ENCODE data around the gene PLA2G12A. TPM values are rescaled to one million over a fixed set of nuclear protein-coding genes. Genes with fewer than 3 reads are reported as not detected.

The PLA2G12A gene
- polyA plus RNA-seq, 2 of the 4 experiments (the other 2 are of a cell fraction): 9.8 to 39.3 TPM

DNA sequence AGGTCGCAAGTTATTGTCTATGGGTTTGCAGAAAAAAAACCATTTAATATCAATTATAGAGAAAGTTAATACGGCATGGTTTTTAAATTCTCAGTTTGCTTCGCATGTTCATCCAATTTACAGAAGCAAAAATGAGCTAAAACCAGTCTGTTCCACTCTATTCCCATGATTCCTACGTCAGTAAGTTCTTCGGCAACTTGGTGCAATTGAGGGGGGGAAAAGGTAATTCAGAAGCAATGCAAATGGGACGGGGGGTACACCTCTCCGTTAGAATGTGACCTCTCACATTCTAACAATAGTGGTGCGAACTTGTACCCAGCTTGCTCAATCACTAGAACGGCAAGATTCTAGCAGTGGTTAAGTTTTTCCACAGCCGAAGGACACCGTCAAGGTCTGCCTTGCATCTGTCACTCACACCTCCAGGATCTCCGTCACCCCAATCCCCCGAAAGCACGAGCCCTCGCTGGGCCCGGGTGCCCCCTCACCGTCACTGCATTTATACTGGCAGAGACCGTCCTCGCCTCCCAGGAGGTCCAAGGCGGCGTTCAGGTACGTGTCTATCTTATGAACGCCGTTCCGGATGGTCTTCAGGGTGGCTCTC lies 653 bp downstream of the PLA2G12A start:
- peak; percentile 42 to 43; a peak in 5 of 6 replicates for ATAC-seq
- no peak for FAIRE-seq
- CTCF ChIA-PET: interaction anchor here (0.5 kb wide), 1 partner anchor 1604 kb away, joined by 3 read pairs; no protein-coding TSS in a partner anchor

GRCh38 chr4:109728385-109728784 lies 1.5 kb downstream of the PLA2G12A start:
- H3K4me3 ChIP-seq: no peak overlapping the region; the same call in 2 of the 3 replicates
- H3K27ac ChIP-seq: no peak overlapping the region
- peaks cover 11% of the 10 kb centered on the region for H3K4me1 ChIP-seq
- DNase-seq (ENCODE audit: low read depth in 1 of 2, low spot score in 1 of 2) (no peak), ATAC-seq (no peak), FAIRE-seq (no peak)
- TF ChIP-seq SMC3 (IDR thresholded peaks at IDR 0.05): no peak
- no peak for TF ChIP-seq JUNB (IDR thresholded peaks at IDR 0.05)
- no peak for TF ChIP-seq ZNF302 (CRISPR knock-in tag; IDR thresholded peaks at IDR 0.05)
- TF ChIP-seq HOXB5 (CRISPR knock-in tag; IDR thresholded peaks at IDR 0.05): no peak
- TF ChIP-seq MAX (IDR thresholded peaks at IDR 0.05): no peak
- H3K4me2 ChIP-seq: peak overlapping the region; percentile 73
- no peaks in the 10 kb centered on the region for H3K9me3 ChIP-seq
- ChIA-PET CTCF (no interaction called here), POLR2A (no interaction called here)
- WGBS (ENCODE audit: missing lambda C conversion rate): 88% methylated on average over 6 of the region's 6 CpGs

More for the DNA sequence above, 653 bp downstream of the PLA2G12A start:
- POLR2A ChIA-PET: no interaction called here
- 8% methylated on average over 25 of the region's 25 CpGs for WGBS (ENCODE audit: missing lambda C conversion rate)
- DNase-seq (ENCODE audit: low read depth in 1 of 2, low spot score in 1 of 2): peak; percentile 1 to 2
- H3K9me3 ChIP-seq: no peaks in the 10 kb centered on the region
- peaks cover 11% of the 10 kb centered on the region for H3K4me1 ChIP-seq
- TF ChIP-seq, protein P1, sequence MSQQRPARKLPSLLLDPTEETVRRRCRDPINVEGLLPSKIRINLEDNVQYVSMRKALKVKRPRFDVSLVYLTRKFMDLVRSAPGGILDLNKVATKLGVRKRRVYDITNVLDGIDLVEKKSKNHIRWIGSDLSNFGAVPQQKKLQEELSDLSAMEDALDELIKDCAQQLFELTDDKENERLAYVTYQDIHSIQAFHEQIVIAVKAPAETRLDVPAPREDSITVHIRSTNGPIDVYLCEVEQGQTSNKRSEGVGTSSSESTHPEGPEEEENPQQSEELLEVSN (IDR thresholded peaks at IDR 0.05; ENCODE audit: borderline replicate concordance, low read depth): no peak
- TF ChIP-seq PHF8 (IDR thresholded peaks at IDR 0.05; ENCODE audit: borderline replicate concordance, low read depth): 0 out of 2 replicates have a peak, but pooled peaks have one; percentile 24
- peak overlapping the region; percentile 80 to 91 for H3K27ac ChIP-seq
- peak overlapping the region; percentile 96 for H3K4me3 ChIP-seq
- H3K4me2 ChIP-seq: peak overlapping the region; percentile 73

- peaks cover 2% of the 10 kb centered on the region; the same call in 2 of the 3 replicates for H3K4me1 ChIP-seq
- ChIA-PET CTCF (no interaction called here), POLR2A (no interaction called here)
- H3K4me2 ChIP-seq: no peak overlapping the region
- WGBS (ENCODE audit: missing lambda C conversion rate): 93% methylated on average over 2 of the region's 2 CpGs
- no peak overlapping the region for H3K27ac ChIP-seq
- FAIRE-seq (no peak), DNase-seq (ENCODE audit: low read depth in 1 of 2, low spot score in 1 of 2) (no peak), ATAC-seq (no peak)
- H3K4me3 ChIP-seq: no peak overlapping the region
- H3K9me3 ChIP-seq: no peaks in the 10 kb centered on the region
- TF ChIP-seq MAZ (IDR thresholded peaks at IDR 0.05; ENCODE audit: borderline replicate concordance, low read depth, low read length) (no peak), SMC3 (IDR thresholded peaks at IDR 0.05) (no peak), ATOH8 (CRISPR knock-in tag; IDR thresholded peaks at IDR 0.05; ENCODE audit: low read depth) (no peak), TFCP2L1 (CRISPR knock-in tag; IDR thresholded peaks at IDR 0.05) (no peak), MYC (IDR thresholded peaks at IDR 0.05; ENCODE audit: borderline replicate concordance, low read length) (no peak), RCOR1 (IDR thresholded peaks at IDR 0.05; ENCODE audit: low read depth, low read length) (no peak), EP300 (IDR thresholded peaks at IDR 0.05) (no peak), RNF2 (IDR thresholded peaks at IDR 0.05; ENCODE audit: borderline replicate concordance, low read depth) (no peak), KDM1A (IDR thresholded peaks at IDR 0.05; ENCODE audit: low read depth) (no peak), NFE2L2 (conservative IDR thresholded peaks at IDR 0.05; ENCODE audit: low read length) (no peak), EHMT2 (IDR thresholded peaks at IDR 0.05; ENCODE audit: low read depth) (no peak), RARB (CRISPR knock-in tag; IDR thresholded peaks at IDR 0.05) (no peak), ZFP36 (IDR thresholded peaks at IDR 0.05; ENCODE audit: borderline replicate concordance, partially characterized antibody) (no peak), KDM5A (IDR thresholded peaks at IDR 0.05) (no peak), CHD2 (IDR thresholded peaks at IDR 0.05; ENCODE audit: low read length, partially characterized antibody) (no peak)
Measured at GRCh38 chr4:109723110-109723509, 6.8 kb downstream of the PLA2G12A start.

All from A549 (cell line).